ENCODE data around the gene YWHAE. TPM values are rescaled to one million over a fixed set of nuclear protein-coding genes. Genes with fewer than 3 reads are reported as not detected.

YWHAE gene
- total and polyA plus RNA-seq, 2 of the 4 experiments (the other 2 are of a cell fraction): 358 to 774 TPM

GRCh38 chr17:1386265-1386664, 13.8 kb downstream of the YWHAE start:
- Histone ChIP-seq H3K18ac (ENCODE audit: low read depth, low read length) (no peak overlapping the region), H4K5ac (ENCODE audit: low read depth, low read length) (no peak overlapping the region), H3K14ac (replicated peaks; ENCODE audit: low read depth, low read length) (no peak overlapping the region), H2AFZ (replicated peaks; ENCODE audit: low read length, poor library complexity) (no peak overlapping the region), H3K27ac (ENCODE audit: insufficient read depth, low read length) (no peak overlapping the region), H2BK20ac (ENCODE audit: low read depth, low read length) (no peak overlapping the region), H2BK15ac (ENCODE audit: low read depth, low read length) (no peak overlapping the region), H3K4me3 (ENCODE audit: insufficient read depth, low read depth, low read length) (no peak overlapping the region), H4K8ac (ENCODE audit: low read depth in 2 of 2, low read length in 2 of 2) (no peak overlapping the region), H2BK120ac (ENCODE audit: low read depth, low read length) (no peak overlapping the region), H3K9ac (ENCODE audit: low read depth, low read length) (no peak overlapping the region), H3K56ac (ENCODE audit: extremely low read depth, insufficient read depth, low read length) (no peak overlapping the region), H3K9me1 (ENCODE audit: insufficient read depth, low read length) (peaks cover 23% of the 10 kb centered on the region), H3K36me3 (ENCODE audit: control insufficient read depth, insufficient read depth, low read length) (peaks cover 5% of the 10 kb centered on the region), H3K4ac (ENCODE audit: low read depth, low read length) (no peak overlapping the region), H3K23ac (ENCODE audit: low read depth, low read length) (0 out of 2 replicates have a peak overlapping the region, but pooled peaks have one; percentile 38), H3K9me3 (ENCODE audit: control insufficient read depth, insufficient read depth, low read length) (no peaks in the 10 kb centered on the region), H2BK5ac (ENCODE audit: low read depth, low read length, poor library complexity, severe bottlenecking) (no peak overlapping the region), H4K20me1 (ENCODE audit: insufficient read depth, low read length) (peaks cover 100% of the 10 kb centered on the region), H2AK5ac (ENCODE audit: low read depth, low read length) (no peak overlapping the region), H2AK9ac (replicated peaks; ENCODE audit: low read depth, low read length, poor library complexity) (no peak overlapping the region), H4K91ac (ENCODE audit: insufficient read depth, low read depth, low read length) (no peak overlapping the region), H3K4me1 (ENCODE audit: control insufficient read depth, insufficient read depth, low read length) (peaks cover 8% of the 10 kb centered on the region), H3K4me2 (ENCODE audit: low read depth, low read length) (no peak overlapping the region), H3K27me3 (ENCODE audit: control insufficient read depth, insufficient read depth, low read length) (no peaks in the 10 kb centered on the region), H3K79me1 (ENCODE audit: low read depth in 1 of 2, low read length in 2 of 2) (peaks cover 0 to 40% of the 10 kb centered on the region in 2 experiments; a peak in 2 of 4 replicates)
- ChIA-PET CTCF (interaction anchor here (1.5 kb wide), 1 partner anchor 21 kb away, joined by 4 read pairs; no protein-coding TSS in a partner anchor), POLR2A (ENCODE audit: unreplicated experiment) (no interaction called here)
- WGBS, 2 experiments (ENCODE audit: extremely low coverage in 2 of 2, insufficient read length in 1 of 2): no CpG with 5 or more reads among the region's 2 CpGs
- TSS peak; percentile 6 for BruUV-seq (replicated peaks)
- TF ChIP-seq USF2 (IDR thresholded peaks at IDR 0.05; ENCODE audit: low read depth, low read length) (no peak), CHD1 (IDR thresholded peaks at IDR 0.05; ENCODE audit: low read depth, low read length) (no peak), POLR2A (IDR thresholded peaks at IDR 0.05; ENCODE audit: low read depth, low read length) (no peak), CTCF (conservative IDR thresholded peaks at IDR 0.05; ENCODE audit: low read depth, low read length) (no peak), BHLHE40 (IDR thresholded peaks at IDR 0.05; ENCODE audit: low read depth, low read length) (no peak), ELK1 (IDR thresholded peaks at IDR 0.05; ENCODE audit: borderline replicate concordance, low read depth, low read length) (no peak), RAD21 (IDR thresholded peaks at IDR 0.05; ENCODE audit: low read length) (no peak), RCOR1 (IDR thresholded peaks at IDR 0.05; ENCODE audit: insufficient replicate concordance, low read length) (no peak), RFX5 (IDR thresholded peaks at IDR 0.05; ENCODE audit: low read depth, low read length) (no peak)
- in situ Hi-C loops (cut with MboI; ENCODE audit: low sequenced_read_pairs) (no loop called here), intact Hi-C loops (cut with micrococcal nuclease) (no loop called here), dilution Hi-C loops (cut with HindIII; ENCODE audit: low sequenced_read_pairs, unreplicated experiment) (no loop called here)
- DNase-seq (no peak), ATAC-seq (ENCODE audit: low read depth) (no peak)
